Lower lobe of right lung (tissue), 2 donors: ENCODE data around the gene KDF1. TPM values are rescaled to one million over a fixed set of nuclear protein-coding genes. Genes with fewer than 3 reads are reported as not detected.
"Not testable (repeated sequence)": the region's sequence is repeated elsewhere in the genome, so short reads cannot be mapped to it uniquely, and the experiment has no call there.

Experiments
- ATAC-seq, 2 donors: fragments of 200-7000 bp; cut with Tn5 transposase; one replicate each; pipeline ENCODE4 v1.9.1; 2020 to 2022; ENCODE audit warnings: mild to moderate bottlenecking in 2 of 2, moderate library complexity in 2 of 2
- DNase-seq: peaks from one replicate; pipeline ENCODE4 v3.0.0-alpha.2; 2020
- H3K27ac ChIP-seq: fragments of 200-600 bp; one replicate; pipeline ENCODE4 v1.8.0; 2022
- H3K27me3 ChIP-seq: fragments of 200-600 bp; one replicate; pipeline ENCODE4 v1.8.0; 2022; ENCODE audit warnings: low read depth
- H3K36me3 ChIP-seq: fragments of 200-600 bp; one replicate; pipeline ENCODE4 v1.8.0; 2022; ENCODE audit warnings: mild to moderate bottlenecking
- H3K4me1 ChIP-seq: fragments of 200-600 bp; one replicate; pipeline ENCODE4 v1.8.0; 2022
- H3K4me3 ChIP-seq: fragments of 200-600 bp; one replicate; pipeline ENCODE4 v1.8.0; 2022; ENCODE audit warnings: mild to moderate bottlenecking
- H3K9me3 ChIP-seq: fragments of 200-600 bp; one replicate; pipeline ENCODE4 v1.8.0; 2022
- intact Hi-C: fragments of 100-400 bp; cut with DNase I; formaldehyde crosslinking; loops from one replicate; pipeline ENCODE4 v1.11.0; 2022
- total RNA-seq: library from RNA; stranded (reverse); fragmentation: NEBNext Ultra II Directional; extraction: Animal tissue kit (Norgen Biotek cat#: 25700); gene quantifications from one replicate; pipeline ENCODE4 v1.2.1, GENCODE V29; 2021
- TF ChIP-seq, protein P1 (sequence below): fragments of 200-600 bp; IDR thresholded peaks from one replicate; pipeline ENCODE4 v1.8.0; 2022; ENCODE audit warnings: antibody characterized with exemption, mild to moderate bottlenecking
- donor health status: DM: no; HTN: yes; CAD: no; lungs with severe emphysema.

KDF1 gene
- total RNA-seq, 1 donor from 2014 or later: 8.1 TPM

GRCh38 chr1:26951821-26952497 is 8.3 kb downstream of the KDF1 start:
- H3K4me3 ChIP-seq: no peak overlapping the region
- no peaks in the 10 kb centered on the region for H3K9me3 ChIP-seq
- ATAC-seq (peak; percentile 21 to 31), DNase-seq (no peak)
- H3K4me1 ChIP-seq: no peaks in the 10 kb centered on the region
- intact Hi-C loops: no loop called here
- TF ChIP-seq, protein P1, sequence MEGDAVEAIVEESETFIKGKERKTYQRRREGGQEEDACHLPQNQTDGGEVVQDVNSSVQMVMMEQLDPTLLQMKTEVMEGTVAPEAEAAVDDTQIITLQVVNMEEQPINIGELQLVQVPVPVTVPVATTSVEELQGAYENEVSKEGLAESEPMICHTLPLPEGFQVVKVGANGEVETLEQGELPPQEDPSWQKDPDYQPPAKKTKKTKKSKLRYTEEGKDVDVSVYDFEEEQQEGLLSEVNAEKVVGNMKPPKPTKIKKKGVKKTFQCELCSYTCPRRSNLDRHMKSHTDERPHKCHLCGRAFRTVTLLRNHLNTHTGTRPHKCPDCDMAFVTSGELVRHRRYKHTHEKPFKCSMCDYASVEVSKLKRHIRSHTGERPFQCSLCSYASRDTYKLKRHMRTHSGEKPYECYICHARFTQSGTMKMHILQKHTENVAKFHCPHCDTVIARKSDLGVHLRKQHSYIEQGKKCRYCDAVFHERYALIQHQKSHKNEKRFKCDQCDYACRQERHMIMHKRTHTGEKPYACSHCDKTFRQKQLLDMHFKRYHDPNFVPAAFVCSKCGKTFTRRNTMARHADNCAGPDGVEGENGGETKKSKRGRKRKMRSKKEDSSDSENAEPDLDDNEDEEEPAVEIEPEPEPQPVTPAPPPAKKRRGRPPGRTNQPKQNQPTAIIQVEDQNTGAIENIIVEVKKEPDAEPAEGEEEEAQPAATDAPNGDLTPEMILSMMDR: no peak
- peaks cover under 1% of the 10 kb centered on the region for H3K27me3 ChIP-seq
- peaks cover 19% of the 10 kb centered on the region for H3K36me3 ChIP-seq
- no peak overlapping the region for H3K27ac ChIP-seq

- TF ChIP-seq, protein P1: no peak
These were observed 9.1 kb downstream of the KDF1 start for GRCh38 chr1:26951216-26951615.

DNA sequence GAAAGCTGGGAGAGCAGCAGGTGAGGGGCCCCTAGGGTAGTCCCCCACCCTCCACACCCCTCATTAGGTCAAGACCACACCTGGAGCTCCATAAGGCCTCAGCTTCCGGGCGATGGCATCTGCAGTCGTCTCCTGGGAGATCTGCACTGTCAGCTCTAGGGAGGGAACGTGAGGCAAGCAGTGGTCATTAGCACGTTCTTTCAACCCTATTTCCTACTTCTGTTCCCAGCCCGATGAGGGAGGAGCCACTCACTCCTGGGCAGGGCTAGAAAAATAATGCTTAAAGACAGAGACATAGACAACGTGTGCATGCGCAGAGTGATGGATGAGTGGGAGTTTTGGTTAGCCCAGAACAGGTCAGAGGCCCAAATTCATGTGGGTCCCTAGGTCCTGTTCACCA is 9.7 kb downstream of the KDF1 start:
- H3K9me3 ChIP-seq: no peaks in the 10 kb centered on the region
- intact Hi-C loops: no loop called here
- no peak overlapping the region for H3K27ac ChIP-seq
- H3K4me1 ChIP-seq: no peaks in the 10 kb centered on the region
- H3K4me3 ChIP-seq: no peak overlapping the region
- DNase-seq (no peak), ATAC-seq (no peak)
- H3K27me3 ChIP-seq: no peaks in the 10 kb centered on the region
- TF ChIP-seq, protein P1: no peak
- peaks cover 33% of the 10 kb centered on the region for H3K36me3 ChIP-seq

More at GRCh38 chr1:26951216-26951615, 9.1 kb downstream of the KDF1 start:
- Histone ChIP-seq H3K27me3 (no peaks in the 10 kb centered on the region), H3K27ac (no peak overlapping the region), H3K9me3 (no peaks in the 10 kb centered on the region), H3K4me1 (no peaks in the 10 kb centered on the region), H3K36me3 (peaks cover 27% of the 10 kb centered on the region), H3K4me3 (no peak overlapping the region)
- DNase-seq (no peak), ATAC-seq (no peak)
- intact Hi-C loops: no loop called here

DNA sequence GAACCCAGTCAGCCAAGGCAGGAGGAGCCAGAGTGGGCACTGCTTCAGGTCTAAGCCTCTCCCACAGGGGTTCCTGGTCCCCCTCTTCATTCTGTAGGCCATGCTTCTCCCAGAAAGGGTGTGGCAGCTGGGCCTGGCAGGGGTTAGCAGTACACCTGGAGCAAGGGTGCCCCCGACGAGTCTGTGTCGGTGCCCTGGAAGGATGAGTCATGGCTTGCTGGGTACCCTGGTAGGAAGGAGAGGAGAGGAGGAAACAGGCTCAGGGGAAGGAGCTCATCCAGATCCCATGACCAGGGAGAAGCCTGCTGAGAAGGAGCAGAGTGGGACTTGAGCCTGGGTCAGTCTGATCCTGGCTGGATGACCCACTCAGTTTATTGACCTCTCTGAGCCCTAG is 10.3 kb downstream of the KDF1 start:
- Histone ChIP-seq H3K9me3 (no peaks in the 10 kb centered on the region), H3K4me3 (no peak overlapping the region), H3K27me3 (no peaks in the 10 kb centered on the region), H3K4me1 (no peaks in the 10 kb centered on the region), H3K36me3 (peaks cover 40% of the 10 kb centered on the region), H3K27ac (no peak overlapping the region)
- no peak for DNase-seq
- peak in 1 of 2 donors; percentile 5 for ATAC-seq
- intact Hi-C loops: no loop called here
- TF ChIP-seq, protein P1: no peak

- no peak for DNase-seq
These were observed 10.9 kb downstream of the KDF1 start for GRCh38 chr1:26949266-26949925.

DNA sequence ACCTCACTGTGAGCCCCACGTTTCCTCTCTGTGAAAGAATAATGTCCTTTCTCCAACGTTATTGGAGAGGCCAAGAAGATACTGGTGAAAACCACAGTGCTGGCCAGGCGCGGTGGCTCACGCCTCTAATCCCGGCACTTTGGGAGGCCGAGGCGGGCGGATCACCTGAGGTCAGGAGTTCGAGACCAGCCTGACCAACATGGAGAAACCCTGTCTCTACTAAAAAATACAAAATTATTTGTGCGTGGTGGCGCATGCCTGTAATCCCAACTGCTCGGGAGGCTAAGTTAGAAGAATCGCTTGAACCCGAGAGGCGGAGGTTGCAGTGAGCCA is 11.6 kb downstream of the KDF1 start:
- H3K9me3 ChIP-seq, intact Hi-C loops: not testable (repeated sequence)
- peaks cover 52% of the 10 kb centered on the region for H3K36me3 ChIP-seq

More at GRCh38 chr1:26949266-26949925, 10.9 kb downstream of the KDF1 start:
- Histone ChIP-seq H3K4me3 (no peak overlapping the region), H3K27ac (no peak overlapping the region), H3K36me3 (peaks cover 45% of the 10 kb centered on the region), H3K27me3 (no peaks in the 10 kb centered on the region), H3K9me3 (no peaks in the 10 kb centered on the region), H3K4me1 (no peaks in the 10 kb centered on the region)
- intact Hi-C loops: no loop called here
- ATAC-seq: no peak
- TF ChIP-seq, protein P1: no peak

More for the DNA sequence above, 11.6 kb downstream of the KDF1 start:
- not testable (repeated sequence) for H3K4me1 ChIP-seq, H3K27ac ChIP-seq, H3K4me3 ChIP-seq, H3K27me3 ChIP-seq, DNase-seq, ATAC-seq
